22Rv1 (cell line): Measurements from ENCODE around the gene HIVEP3.

Experiments used
- H3K27ac ChIP-seq: fragments of 450-650 bp; 2 replicates; pipeline ENCODE4 v1.5.1; 2017
- ZFX ChIP-seq: fragments of 450-650 bp; IDR thresholded peaks from 2 replicates; pipeline ENCODE4 v1.6.1; 2017; ENCODE audit warnings: antibody characterized with exemption, borderline replicate concordance
- TF ChIP-seq, protein P1 (sequence below): fragments of 450-650 bp; IDR thresholded peaks from 2 replicates; pipeline ENCODE4 v1.5.1; 2017; ENCODE audit warnings: mild to moderate bottlenecking

HIVEP3 gene

GRCh38 chr1:41683681-41684500, 234.8 kb downstream of the HIVEP3 start:
- H3K27ac ChIP-seq: no peak overlapping the region
- no peak for TF ChIP-seq ZFX
- TF ChIP-seq, protein P1, sequence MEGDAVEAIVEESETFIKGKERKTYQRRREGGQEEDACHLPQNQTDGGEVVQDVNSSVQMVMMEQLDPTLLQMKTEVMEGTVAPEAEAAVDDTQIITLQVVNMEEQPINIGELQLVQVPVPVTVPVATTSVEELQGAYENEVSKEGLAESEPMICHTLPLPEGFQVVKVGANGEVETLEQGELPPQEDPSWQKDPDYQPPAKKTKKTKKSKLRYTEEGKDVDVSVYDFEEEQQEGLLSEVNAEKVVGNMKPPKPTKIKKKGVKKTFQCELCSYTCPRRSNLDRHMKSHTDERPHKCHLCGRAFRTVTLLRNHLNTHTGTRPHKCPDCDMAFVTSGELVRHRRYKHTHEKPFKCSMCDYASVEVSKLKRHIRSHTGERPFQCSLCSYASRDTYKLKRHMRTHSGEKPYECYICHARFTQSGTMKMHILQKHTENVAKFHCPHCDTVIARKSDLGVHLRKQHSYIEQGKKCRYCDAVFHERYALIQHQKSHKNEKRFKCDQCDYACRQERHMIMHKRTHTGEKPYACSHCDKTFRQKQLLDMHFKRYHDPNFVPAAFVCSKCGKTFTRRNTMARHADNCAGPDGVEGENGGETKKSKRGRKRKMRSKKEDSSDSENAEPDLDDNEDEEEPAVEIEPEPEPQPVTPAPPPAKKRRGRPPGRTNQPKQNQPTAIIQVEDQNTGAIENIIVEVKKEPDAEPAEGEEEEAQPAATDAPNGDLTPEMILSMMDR: no peak

- H3K27ac ChIP-seq: no peak overlapping the region
These were observed 235.7 kb downstream of the HIVEP3 start for GRCh38 chr1:41682845-41683625.

GRCh38 chr1:41682149-41682548, 236.6 kb downstream of the HIVEP3 start:
- H3K27ac ChIP-seq: no peak overlapping the region
- TF ChIP-seq ZFX: no peak
- TF ChIP-seq, protein P1: no peak

More at GRCh38 chr1:41682845-41683625, 235.7 kb downstream of the HIVEP3 start:
- no peak for TF ChIP-seq ZFX
- TF ChIP-seq, protein P1: no peak

GRCh38 chr1:41681331-41682098, 237.2 kb downstream of the HIVEP3 start:
- H3K27ac ChIP-seq: no peak overlapping the region
- no peak for TF ChIP-seq ZFX
- TF ChIP-seq, protein P1: no peak

GRCh38 chr1:41679994-41680393, 238.7 kb downstream of the HIVEP3 start:
- TF ChIP-seq, protein P1: no peak
- no peak for TF ChIP-seq ZFX
- no peak overlapping the region for H3K27ac ChIP-seq

DNA sequence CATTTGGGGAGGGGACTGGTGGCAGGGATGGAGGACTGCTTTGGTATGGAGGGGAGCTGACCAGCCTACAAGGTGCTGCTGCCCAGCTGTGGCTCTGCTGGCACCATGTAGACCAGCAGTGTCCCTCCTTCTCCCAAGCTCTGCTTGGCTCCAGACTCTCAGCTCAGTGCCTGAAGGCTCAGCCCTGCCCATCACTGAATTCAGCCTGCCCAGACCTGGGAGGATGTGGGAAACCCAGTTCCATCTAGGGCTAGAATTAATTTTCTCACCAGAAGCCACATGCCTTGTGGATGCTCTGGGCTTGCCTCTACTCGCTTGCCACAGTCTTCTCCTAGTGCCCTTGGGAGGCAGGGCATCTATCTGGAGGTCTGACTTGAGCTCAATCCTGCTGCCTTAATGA, 239.2 kb downstream of the HIVEP3 start:
- TF ChIP-seq ZFX: no peak
- TF ChIP-seq, protein P1: no peak
- H3K27ac ChIP-seq: no peak overlapping the region
